T47D (cell line): Measurements from ENCODE around the gene CA10.
A peak's percentile ranks its signal among the peaks of the same experiment; 100 is the strongest.

Experiments
- DNase-seq, 2 experiments: peaks; one replicate each; pipeline versions ENCODE4 v3.0.0 to v3.0.0-alpha.2; 2011 to 2012; ENCODE audit warnings: low read depth in 1 of 2, low spot score in 1 of 2
- JUND ChIP-seq: IDR thresholded peaks from 2 replicates; pipeline ENCODE4 v1.6.1; 2012; ENCODE audit warnings: low read depth
- in situ Hi-C: cut with HindIII; loops from 2 replicates; pipeline ENCODE4 v1.10.0; 2016; ENCODE audit warnings: low sequenced_read_pairs, low pct_unique_long_range_greater_than_20kb

Gene CA10

DNA sequence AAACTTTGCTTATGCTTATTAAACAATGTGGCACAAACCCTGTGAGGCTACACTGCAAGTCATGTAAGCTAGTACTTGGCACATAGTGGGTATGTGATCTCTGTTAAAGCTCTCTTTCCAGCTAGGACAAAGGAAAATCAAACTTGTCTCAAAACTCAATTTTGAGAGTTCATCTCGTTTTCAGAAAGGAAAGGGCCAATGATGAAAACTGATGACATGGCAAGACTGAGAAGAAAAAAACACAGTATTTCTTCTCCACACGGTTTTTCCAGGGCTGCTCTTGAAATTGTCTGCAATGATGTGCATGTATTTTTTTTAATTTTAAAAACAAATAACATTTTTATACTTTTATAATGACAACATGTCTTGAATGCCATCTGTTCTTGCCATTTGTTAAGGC is 389.8 kb downstream of the CA10 start:
- DNase-seq, result no peak
- in situ Hi-C loops, result no loop called here

DNA sequence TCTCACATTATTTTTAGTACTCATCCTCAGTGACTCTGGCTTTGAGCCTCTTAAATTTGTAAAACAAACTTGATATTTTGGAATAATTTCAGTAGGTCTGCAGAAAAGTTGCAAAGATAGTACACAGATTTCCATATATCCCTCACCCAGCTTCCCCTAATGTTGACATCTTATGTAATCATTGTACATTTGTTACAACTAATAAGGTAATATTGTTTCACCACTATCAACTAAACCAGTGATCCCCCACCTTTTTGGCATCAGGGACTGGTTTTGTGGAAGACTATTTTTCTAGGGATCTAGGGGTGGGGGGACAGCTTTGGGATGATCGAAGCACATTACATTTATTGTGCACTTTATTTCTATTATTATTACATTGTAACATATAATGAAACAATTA is 391.2 kb downstream of the CA10 start:
- in situ Hi-C loops, result no loop called here
- no peak for DNase-seq
- no peak for TF ChIP-seq JUND

More for the DNA sequence above, 389.8 kb downstream of the CA10 start:
- TF ChIP-seq JUND, result no peak

DNA sequence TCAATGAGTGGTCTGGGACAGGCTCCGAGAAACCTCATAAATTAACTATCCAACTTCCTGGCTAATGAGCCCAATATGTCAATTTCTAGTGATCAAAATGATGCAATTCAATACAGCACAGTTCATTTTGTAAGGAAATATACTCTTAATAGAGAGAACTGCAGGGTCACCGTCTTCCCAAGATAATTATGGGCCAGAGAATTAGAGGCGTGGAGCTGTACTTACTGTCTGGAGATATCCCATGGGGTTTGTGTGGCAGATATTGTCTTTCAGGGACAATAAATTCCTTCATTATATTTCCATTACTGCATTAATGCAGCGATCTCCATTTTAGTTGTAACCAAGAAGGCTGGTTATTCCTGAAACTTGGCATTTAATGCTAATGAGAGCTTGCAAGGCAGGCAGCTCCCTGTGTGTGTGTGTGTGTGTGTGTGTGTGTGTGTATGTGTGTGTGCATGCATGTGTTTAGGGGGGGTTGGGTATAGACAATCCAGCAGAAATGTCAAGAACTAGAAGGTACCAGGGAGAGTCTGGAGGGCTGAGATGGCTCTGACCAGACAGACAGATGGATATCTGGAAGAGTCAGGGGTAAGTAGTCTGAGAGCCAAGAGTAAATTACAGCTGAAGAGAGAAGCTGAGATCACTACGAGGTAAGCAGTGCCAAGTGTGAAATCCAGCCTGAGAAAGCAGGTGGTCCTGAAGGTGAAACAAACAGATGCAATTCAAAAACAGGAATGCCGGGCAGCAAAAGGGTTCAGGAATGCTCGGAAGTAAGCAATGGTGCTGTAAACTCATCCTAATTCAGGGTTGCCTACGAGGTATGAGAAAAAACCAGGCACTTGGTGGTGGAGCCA is 393.0 kb downstream of the CA10 start:
- TF ChIP-seq JUND, result no peak
- in situ Hi-C loops, result no loop called here
- DNase-seq, result no peak

DNA sequence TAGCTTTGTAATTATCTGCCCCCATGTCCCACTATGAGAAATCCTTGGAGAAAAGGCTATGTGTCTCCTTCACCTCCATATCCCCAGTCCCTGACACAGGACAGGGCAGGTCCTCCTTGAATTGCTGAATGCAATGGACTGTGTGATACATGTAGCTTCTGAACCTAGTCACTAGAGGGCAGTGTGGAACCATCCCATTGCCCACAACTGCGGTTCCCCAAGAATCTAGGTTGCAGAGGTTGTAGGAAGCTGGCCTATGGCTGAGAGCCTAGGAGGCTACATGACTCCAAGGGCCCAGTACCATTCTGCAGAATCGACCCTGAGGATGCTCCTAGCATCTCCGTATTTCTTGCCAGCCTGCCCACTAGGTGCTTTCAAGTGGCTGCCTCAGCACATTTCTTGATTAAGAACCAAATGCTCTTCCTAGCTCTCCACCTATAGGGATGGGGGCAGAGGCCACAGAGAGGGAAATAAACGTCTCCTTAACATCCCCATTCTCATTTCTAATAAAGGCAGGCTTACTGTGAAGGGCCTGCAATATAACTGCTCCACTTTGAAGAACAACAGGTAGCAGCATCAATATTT is 394.0 kb downstream of the CA10 start:
- DNase-seq, result peak; percentile 82 to 86
- TF ChIP-seq JUND, result no peak
- in situ Hi-C loops, result no loop called here

DNA sequence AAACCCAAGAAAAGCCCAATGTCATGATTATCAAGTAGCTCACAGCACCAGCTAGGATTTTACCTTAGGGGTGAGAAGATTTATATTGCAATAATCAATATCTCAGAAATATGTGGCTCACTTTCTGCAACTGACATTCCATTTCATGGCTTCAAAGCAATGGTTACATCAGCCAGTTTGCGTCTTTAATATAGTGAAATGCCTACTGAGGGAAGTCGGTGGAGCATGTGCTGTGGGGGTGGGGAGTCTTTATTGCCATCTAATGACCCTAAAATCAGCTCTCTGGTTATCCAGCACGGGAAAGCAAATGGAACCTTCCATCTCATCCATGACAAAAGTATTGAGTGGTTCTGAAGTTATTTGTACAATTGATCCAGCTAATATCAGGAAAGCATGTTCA is 395.5 kb downstream of the CA10 start:
- in situ Hi-C loops, result no loop called here

DNA sequence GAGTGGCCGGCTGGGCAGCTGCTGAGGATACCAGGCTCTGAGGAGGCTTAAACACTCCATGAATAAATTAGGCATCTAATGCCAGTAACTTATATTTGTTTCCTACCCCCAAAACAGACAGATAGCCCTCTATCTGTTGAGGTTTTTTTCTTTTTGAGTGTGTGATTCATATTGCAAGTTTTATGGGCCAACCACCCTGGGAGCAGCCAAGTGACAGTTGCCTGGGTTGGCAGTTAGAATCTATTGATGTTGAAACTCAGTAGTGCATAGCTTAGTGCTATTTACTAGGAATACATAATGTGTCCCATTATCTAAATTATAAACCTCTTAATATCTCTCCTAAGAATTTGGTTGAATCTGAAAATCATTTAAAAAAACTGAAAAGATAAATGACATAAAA is 397.4 kb downstream of the CA10 start:
- in situ Hi-C loops, result no loop called here
- no peak for TF ChIP-seq JUND
- DNase-seq, result no peak

More for the DNA sequence above, 395.5 kb downstream of the CA10 start:
- no peak for DNase-seq
- TF ChIP-seq JUND, result no peak

DNA sequence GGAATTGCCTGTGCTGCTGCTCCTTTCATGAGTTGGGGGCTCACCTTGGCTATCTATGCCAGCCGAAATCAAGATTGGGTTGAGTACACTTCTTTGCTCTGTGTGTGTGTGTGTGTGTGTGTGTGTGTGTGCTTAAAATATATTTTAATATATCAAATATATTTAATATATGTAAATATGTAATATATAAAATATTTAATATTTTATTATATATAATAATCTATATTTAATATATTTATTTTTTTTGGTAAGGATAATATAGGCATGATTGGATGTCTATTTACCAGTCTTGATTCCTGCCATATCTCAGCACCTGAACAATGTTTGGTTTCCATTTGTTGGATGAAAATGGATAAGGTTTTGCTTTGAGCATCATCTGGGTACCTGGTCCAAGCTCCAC is 399.3 kb downstream of the CA10 start:
- DNase-seq, result no peak
- in situ Hi-C loops, result no loop called here
- no peak for TF ChIP-seq JUND

DNA sequence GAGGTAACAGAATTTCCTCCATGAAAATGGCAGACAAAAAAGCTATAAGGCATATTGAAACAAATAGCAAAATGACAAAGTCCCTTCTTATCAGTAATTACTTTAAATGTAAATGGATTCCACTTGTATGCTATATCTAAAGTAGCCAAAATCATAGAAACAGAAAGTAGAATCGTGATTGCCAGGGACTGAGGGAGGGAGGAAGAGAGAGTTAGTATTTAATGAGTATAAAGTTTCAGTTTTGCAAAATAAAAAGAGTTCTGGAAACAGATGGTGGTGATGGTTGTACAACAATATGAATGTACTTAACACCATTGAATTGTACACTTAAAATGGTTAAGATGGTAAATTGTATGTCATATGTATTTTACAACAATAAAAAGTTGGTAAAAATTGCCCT is 407.4 kb downstream of the CA10 start:
- no peak for TF ChIP-seq JUND
- no peak for DNase-seq
- in situ Hi-C loops, result no loop called here

DNA sequence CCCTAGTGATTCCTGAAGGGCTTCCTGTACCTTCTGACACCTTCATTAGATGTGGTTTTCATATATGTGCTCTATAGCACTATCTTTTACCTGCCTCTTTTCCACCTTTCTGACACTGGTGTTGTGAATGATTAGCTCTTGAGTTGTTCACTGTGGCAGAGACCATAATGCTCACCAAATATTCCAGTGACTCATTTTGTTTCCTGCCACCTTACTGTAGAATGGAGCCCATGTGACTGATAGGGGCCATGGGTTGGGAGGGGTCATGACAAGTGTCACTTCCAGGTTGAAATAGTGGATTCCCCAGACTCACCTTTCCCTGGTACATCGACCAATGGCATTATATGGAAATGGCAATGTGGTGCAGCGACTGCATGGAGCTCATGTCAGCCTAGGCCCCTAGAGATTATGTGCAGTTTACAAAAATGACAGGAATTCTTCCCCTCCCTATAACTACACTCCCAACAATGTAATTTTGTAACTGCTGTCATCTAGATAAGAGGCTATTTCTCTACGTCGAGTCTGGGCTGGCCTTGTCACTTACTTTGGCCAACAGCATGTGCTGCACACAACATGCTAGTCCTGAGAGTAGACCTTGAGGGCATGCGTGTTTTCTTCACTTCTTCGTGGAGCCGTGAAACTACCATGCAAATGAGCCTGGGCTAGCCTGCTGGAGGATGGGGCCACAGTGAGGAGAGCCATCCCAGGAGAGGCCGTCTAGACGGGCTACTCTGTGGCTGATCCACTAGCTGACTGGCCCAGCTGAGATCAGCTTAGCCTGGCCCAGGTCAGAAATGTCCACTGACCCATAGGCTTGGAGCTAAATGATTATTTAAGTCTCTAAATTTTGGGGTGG is 409.5 kb downstream of the CA10 start:
- in situ Hi-C loops, result no loop called here
- no peak for DNase-seq
- no peak for TF ChIP-seq JUND

DNA sequence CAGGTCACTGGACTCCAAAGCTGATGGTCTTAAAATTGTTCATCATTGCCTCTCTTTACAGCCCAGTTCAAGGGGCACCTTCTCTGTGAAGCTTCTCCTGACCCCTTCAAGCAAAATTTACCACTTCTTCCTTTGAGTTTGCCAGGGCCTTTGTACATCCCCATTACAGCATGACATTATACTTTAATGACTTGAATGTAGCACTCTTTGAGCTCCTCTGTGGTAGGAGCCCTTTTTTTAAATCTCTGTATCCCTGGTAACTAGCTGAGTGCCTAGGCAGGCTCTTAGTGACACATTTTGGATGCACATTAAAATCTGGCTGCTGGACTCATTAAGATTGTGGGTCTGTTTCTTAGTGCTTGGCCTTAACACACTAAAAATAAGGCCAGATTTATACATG is 412.1 kb downstream of the CA10 start:
- no peak for TF ChIP-seq JUND
- in situ Hi-C loops, result no loop called here
- no peak for DNase-seq

DNA sequence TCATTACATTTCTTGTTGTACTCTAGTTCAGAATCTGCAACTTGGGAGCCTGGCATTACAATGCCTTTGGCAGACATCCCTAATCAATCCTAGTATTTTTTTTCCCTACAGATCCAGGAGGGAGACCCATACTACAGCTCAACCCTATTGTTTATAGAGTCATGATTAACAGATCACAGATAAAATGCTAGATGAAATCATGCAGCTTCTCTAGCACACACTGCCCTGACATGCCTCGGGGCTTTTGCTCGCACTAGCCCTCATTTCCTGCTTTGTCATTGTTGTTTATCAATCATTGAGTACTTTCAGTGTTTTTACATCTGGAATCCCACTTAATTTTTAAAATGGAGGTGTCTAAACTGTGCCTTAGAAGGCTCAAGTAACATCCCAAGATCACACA is 412.5 kb downstream of the CA10 start:
- peak in 1 of 2 experiments; percentile 24 for DNase-seq
- TF ChIP-seq JUND, result no peak
- in situ Hi-C loops, result no loop called here

DNA sequence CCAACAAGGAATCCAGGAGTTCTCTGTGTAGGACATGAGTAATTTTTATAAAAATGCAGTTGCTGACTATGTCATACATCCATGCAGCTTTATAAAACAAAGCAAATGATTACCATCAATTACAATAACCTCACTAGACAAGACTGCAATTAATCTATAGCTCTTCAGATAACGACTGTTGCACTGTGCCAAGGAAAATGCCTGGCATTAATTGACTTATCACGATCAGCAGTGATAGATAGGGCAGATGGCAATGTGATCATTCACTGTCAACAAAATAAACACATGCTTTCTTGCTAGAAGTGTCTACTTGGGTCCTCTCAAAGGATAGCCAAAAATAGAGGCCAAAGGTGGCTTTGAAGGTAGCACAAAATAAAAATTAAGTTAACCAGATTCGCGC is 415.0 kb downstream of the CA10 start:
- no peak for TF ChIP-seq JUND
- in situ Hi-C loops, result no loop called here
- DNase-seq, result no peak

DNA sequence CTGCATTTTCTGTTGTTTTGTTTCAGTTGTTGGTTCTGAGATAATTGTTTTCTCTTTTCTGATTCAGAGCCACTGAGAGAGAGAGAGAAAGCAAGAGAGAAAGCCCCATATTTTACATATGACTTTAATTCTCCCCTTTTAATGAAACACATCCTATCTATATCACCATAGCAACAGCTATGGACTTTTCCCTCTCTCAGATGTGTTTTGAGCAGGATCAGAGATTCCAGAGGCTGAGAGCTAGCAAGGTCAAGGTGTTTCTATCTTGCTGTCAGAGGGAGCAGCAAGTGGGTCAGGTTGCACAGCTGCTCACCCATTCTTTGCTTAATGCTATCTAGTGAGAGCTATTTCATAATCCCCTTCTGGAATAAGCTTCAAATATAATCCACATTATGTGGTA is 415.9 kb downstream of the CA10 start:
- no peak for DNase-seq
- in situ Hi-C loops, result no loop called here
- no peak for TF ChIP-seq JUND
